Bronchial epithelial cell (primary cell): ENCODE data around the gene MAP3K10. TPM values are rescaled to one million over a fixed set of nuclear protein-coding genes. Genes with fewer than 3 reads are reported as not detected.

Experiments used
- DNase-seq: peaks from one replicate; pipeline ENCODE4 v3.0.0-alpha.2; 2010; ENCODE audit warnings: low read depth
- FAIRE-seq: peaks from 2 replicates; lab custom pipeline; 2011; peaks lifted over from hg19 to GRCh38; lab: Jason Lieb, UNC
- H3K27me3 ChIP-seq: 2 replicates; pipeline ENCODE4 v1.5.1; 2011; ENCODE audit warnings: low read length; ENCODE audit not compliant: control insufficient read depth, insufficient read depth
- H3K36me3 ChIP-seq: 2 replicates; pipeline ENCODE4 v1.5.1; 2011; ENCODE audit warnings: low read length; ENCODE audit not compliant: control insufficient read depth, insufficient read depth
- H3K4me3 ChIP-seq: 2 replicates; pipeline ENCODE4 v1.5.1; 2011; ENCODE audit warnings: mild to moderate bottlenecking, low read depth, low read length, control low read depth
- CTCF ChIP-seq: IDR thresholded peaks from 2 replicates; pipeline ENCODE4 v1.5.1; 2011; ENCODE audit warnings: mild to moderate bottlenecking, moderate library complexity, low read length, control low read depth, inconsistent platforms; ENCODE audit not compliant: insufficient read depth, severe bottlenecking
- total RNA-seq: library from RNA; depleted of rRNA; stranded (reverse); fragments of >200 nt; gene quantifications from 2 replicates; pipeline ENCODE4 v1.2.1, GENCODE V29; 2014

Gene MAP3K10
- total RNA-seq, 1 donor from 2014 or later: 5.0 TPM

- Histone ChIP-seq H3K4me3 (no peak overlapping the region), H3K36me3 (peaks cover 29% of the 10 kb centered on the region), H3K27me3 (no peaks in the 10 kb centered on the region)
- DNase-seq (no peak), FAIRE-seq (no peak)
- no peak for TF ChIP-seq CTCF
These were observed 45.1 kb downstream of the MAP3K10 start for GRCh38 chr19:40236366-40236765.

- Histone ChIP-seq H3K27me3 (no peaks in the 10 kb centered on the region), H3K4me3 (no peak overlapping the region), H3K36me3 (peaks cover 36% of the 10 kb centered on the region)
- TF ChIP-seq CTCF: no peak
- no peak for DNase-seq
- no peak for FAIRE-seq
These were observed 46.6 kb downstream of the MAP3K10 start for GRCh38 chr19:40237791-40238190.

DNA sequence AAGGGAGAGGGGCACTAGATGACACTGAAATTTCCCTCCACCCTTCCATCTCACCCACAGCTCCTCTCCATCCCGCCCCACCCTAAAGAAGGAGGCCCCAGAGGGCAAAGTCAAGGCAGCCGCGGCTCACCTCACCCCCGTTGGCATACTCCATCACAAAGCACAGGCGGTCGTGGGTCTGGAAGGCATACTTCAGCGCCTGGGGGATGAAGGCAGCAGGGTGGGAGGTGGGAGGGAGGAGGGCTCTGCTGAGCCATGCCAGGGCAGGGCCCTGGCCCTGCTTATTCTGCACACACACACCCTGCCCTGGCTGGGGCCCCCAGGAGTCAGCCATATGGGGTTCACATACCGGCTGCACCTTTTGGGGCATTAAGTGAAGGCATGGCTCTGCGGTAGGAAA lies 47.5 kb downstream of the MAP3K10 start:
- TF ChIP-seq CTCF: no peak
- FAIRE-seq: no peak

GRCh38 chr19:40239415-40240226 lies 48.4 kb downstream of the MAP3K10 start:
- no peaks in the 10 kb centered on the region for H3K27me3 ChIP-seq
- TF ChIP-seq CTCF: no peak
- peaks cover 37% of the 10 kb centered on the region for H3K36me3 ChIP-seq
- no peak overlapping the region for H3K4me3 ChIP-seq
- DNase-seq (no peak), FAIRE-seq (peak; percentile 66)

More for the DNA sequence above, 47.5 kb downstream of the MAP3K10 start:
- Histone ChIP-seq H3K27me3 (no peaks in the 10 kb centered on the region), H3K4me3 (no peak overlapping the region), H3K36me3 (peaks cover 38% of the 10 kb centered on the region)
- DNase-seq: no peak

DNA sequence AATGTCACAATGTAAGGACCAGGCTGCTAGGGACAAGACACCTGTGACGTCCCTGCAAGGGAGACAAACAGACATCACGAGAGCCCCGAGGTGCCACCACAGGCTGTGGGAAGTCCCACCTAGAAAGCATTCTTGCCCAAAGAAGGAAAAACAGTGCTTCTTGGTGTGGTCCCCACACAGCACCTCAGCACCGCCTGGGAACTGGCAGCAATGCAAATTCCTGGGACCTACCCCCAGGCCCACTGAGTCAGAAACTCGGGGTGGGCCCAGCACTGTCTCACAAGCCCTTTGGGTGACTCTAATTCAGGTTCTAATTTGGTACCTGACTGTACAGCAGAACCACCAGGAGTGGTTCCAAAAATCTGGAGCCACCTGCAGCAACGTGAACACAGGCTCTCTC lies 49.1 kb downstream of the MAP3K10 start:
- FAIRE-seq (no peak), DNase-seq (no peak)
- Histone ChIP-seq H3K36me3 (peaks cover 32% of the 10 kb centered on the region), H3K4me3 (no peak overlapping the region), H3K27me3 (no peaks in the 10 kb centered on the region)
- TF ChIP-seq CTCF: no peak
